Breast epithelium (tissue), 4 donors: ENCODE measurements around the gene SDS. TPM values are rescaled to one million over a fixed set of nuclear protein-coding genes. Genes with fewer than 3 reads are reported as not detected.

Source experiments
- DNase-seq, 2 donors: peaks; one replicate each; pipeline ENCODE4 v3.0.0-alpha.2; 2019; ENCODE audit warnings: low spot score in 2 of 2
- H3K27ac ChIP-seq, 2 donors: fragments of 200-600 bp; sonication (generic) in 1 of 2; one replicate each; pipeline ENCODE4 v1.5.1; 2016 to 2019; ENCODE audit warnings: mild to moderate bottlenecking in 1 of 2
- H3K27me3 ChIP-seq, 2 donors: fragments of 200-600 bp; sonication (generic) in 1 of 2; one replicate each; pipeline versions ENCODE4 v1.5.1 to v1.6.0; 2017 to 2019; ENCODE audit warnings: control low read depth in 1 of 2, mild to moderate bottlenecking in 1 of 2
- H3K36me3 ChIP-seq: fragments of 200-600 bp; one replicate; pipeline ENCODE4 v1.5.1; 2019
- H3K4me1 ChIP-seq, 2 donors: fragments of 200-600 bp; sonication (generic); one replicate each; pipeline ENCODE4 v1.5.1; 2016 to 2019; ENCODE audit warnings: control low read depth in 1 of 2
- H3K4me3 ChIP-seq, 3 donors: fragments of 200-600 bp; sonication (generic); 1 replicate in 2 of 3; 2 replicates in 1 of 3; pipeline ENCODE4 v1.5.1; 2016 to 2019; ENCODE audit warnings: mild to moderate bottlenecking in 3 of 3, moderate library complexity in 2 of 3
- H3K9me3 ChIP-seq, 2 donors: fragments of 200-600 bp; sonication (generic) in 1 of 2; one replicate each; pipeline ENCODE4 v1.5.1; 2016 to 2019; ENCODE audit warnings: control low read depth in 1 of 2
- POLR2A ChIP-seq: fragments of 450-650 bp; IDR thresholded peaks from one replicate; pipeline ENCODE4 v1.6.1; 2016; ENCODE audit warnings: antibody characterized with exemption, mild to moderate bottlenecking, moderate library complexity
- POLR2AphosphoS5 ChIP-seq, 3 donors: sonication (generic); formaldehyde crosslinking; IDR thresholded peaks; one replicate each; pipeline ENCODE4 v1.6.1; 2017; ENCODE audit warnings: antibody characterized with exemption in 3 of 3
- intact Hi-C: fragments of 100-400 bp; cut with DNase I; formaldehyde crosslinking; loops from one replicate; pipeline ENCODE4 v1.15.1; 2023; ENCODE audit warnings: low total_unique reads
- total RNA-seq, 3 donors: library from RNA; depleted of rRNA; stranded (reverse); fragments of >200 nt; gene quantifications; one replicate each; pipeline ENCODE4 v1.1.0, GENCODE V29; 2016
- TF ChIP-seq, protein P1 (sequence below), 3 donors: fragments of 450-650 bp; IDR thresholded peaks; one replicate each; pipeline ENCODE4 v1.5.1; 2016 to 2017; ENCODE audit warnings: antibody characterized with exemption in 3 of 3, mild to moderate bottlenecking in 3 of 3, moderate library complexity in 3 of 3

SDS gene
- total RNA-seq, 3 donors from 2014 or later: 0.66 to 12.0 (median 0.80) TPM

- Histone ChIP-seq H3K27ac (no peak overlapping the region), H3K4me3 (no peak overlapping the region), H3K9me3 (peaks cover 0 to 6% of the 10 kb centered on the region in 2 donors), H3K27me3 (peaks cover 0 to 19% of the 10 kb centered on the region in 2 donors), H3K4me1 (no peaks in the 10 kb centered on the region), H3K36me3 (no peaks in the 10 kb centered on the region)
- intact Hi-C loops: no loop called here
- TF ChIP-seq POLR2A (no peak), POLR2AphosphoS5 (IDR thresholded peaks at IDR 0.05) (no peak)
- TF ChIP-seq, protein P1, sequence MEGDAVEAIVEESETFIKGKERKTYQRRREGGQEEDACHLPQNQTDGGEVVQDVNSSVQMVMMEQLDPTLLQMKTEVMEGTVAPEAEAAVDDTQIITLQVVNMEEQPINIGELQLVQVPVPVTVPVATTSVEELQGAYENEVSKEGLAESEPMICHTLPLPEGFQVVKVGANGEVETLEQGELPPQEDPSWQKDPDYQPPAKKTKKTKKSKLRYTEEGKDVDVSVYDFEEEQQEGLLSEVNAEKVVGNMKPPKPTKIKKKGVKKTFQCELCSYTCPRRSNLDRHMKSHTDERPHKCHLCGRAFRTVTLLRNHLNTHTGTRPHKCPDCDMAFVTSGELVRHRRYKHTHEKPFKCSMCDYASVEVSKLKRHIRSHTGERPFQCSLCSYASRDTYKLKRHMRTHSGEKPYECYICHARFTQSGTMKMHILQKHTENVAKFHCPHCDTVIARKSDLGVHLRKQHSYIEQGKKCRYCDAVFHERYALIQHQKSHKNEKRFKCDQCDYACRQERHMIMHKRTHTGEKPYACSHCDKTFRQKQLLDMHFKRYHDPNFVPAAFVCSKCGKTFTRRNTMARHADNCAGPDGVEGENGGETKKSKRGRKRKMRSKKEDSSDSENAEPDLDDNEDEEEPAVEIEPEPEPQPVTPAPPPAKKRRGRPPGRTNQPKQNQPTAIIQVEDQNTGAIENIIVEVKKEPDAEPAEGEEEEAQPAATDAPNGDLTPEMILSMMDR (IDR thresholded peaks at IDR 0.05): no peak
- DNase-seq: no peak
Measured at GRCh38 chr12:113449299-113449698, 45.6 kb upstream of the SDS start.

DNA sequence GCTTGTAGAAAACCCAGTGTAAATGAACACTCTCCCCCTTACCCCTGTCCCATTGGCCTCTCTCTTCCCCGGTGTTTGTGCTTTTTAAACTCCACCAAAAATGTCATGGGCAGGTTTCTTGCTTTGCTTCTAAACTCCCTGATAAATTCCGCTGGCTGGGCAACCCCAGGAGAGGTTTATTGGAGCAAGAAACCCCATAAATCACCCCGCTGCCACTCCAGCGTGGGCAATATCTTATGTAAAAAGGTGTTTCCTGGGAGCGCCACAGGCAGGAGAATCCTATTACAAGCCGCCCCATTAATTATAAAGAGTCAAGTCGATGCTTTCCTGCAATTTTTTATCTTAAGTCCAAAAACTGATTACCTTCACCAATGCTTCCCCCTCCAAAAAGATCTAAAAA, 45.2 kb upstream of the SDS start:
- no peak for DNase-seq
- intact Hi-C loops: no loop called here

GRCh38 chr12:113445544-113446171, 42.0 kb upstream of the SDS start:
- peaks cover 0 to 17% of the 10 kb centered on the region in 2 donors for H3K27me3 ChIP-seq
- intact Hi-C loops: no loop called here
- TF ChIP-seq POLR2AphosphoS5 (IDR thresholded peaks at IDR 0.05): no peak
- TF ChIP-seq, protein P1 (IDR thresholded peaks at IDR 0.05): no peak
- no peak for TF ChIP-seq POLR2A

More for the DNA sequence above, 45.2 kb upstream of the SDS start:
- TF ChIP-seq POLR2AphosphoS5 (IDR thresholded peaks at IDR 0.05) (no peak), POLR2A (no peak)
- TF ChIP-seq, protein P1 (IDR thresholded peaks at IDR 0.05): no peak
- H3K36me3 ChIP-seq: no peaks in the 10 kb centered on the region
- peaks cover 0 to 17% of the 10 kb centered on the region in 2 donors for H3K27me3 ChIP-seq
- H3K4me1 ChIP-seq: no peaks in the 10 kb centered on the region
- H3K9me3 ChIP-seq: peaks cover 0 to 6% of the 10 kb centered on the region in 2 donors
- H3K27ac ChIP-seq: no peak overlapping the region
- H3K4me3 ChIP-seq: no peak overlapping the region

DNA sequence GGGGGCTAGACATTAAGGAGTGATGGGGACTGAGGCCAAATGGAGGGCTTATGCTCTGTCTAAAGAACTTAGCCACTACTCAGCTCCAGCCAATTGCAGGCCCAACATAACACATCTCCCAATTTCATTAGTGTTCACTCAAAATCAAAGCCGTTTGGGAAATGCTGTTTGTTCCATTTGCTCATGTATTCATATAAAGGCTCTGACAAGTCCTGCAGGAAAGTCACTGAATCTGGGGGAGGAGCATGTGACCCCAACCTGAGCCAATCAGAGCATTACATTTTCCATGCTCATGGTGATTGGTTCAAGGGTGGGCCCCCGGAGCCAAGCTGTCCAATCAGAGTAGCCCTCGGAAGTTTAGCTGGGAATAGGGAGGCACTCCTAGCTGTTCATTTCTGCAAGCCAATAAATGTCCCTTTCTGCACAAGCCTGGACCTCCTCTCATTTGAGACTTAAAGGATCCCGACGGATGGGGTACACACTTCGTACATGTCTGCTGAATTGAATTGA, 39.4 kb upstream of the SDS start:
- no peak overlapping the region for H3K27ac ChIP-seq
- H3K4me1 ChIP-seq: no peaks in the 10 kb centered on the region
- TF ChIP-seq, protein P1 (IDR thresholded peaks at IDR 0.05): no peak
- no peak for TF ChIP-seq POLR2AphosphoS5 (IDR thresholded peaks at IDR 0.05)
- no peak for TF ChIP-seq POLR2A
- peaks cover 0 to 3% of the 10 kb centered on the region in 2 donors for H3K27me3 ChIP-seq
- H3K4me3 ChIP-seq: no peak overlapping the region
- intact Hi-C loops: no loop called here
- DNase-seq: no peak
- peaks cover 0 to 6% of the 10 kb centered on the region in 2 donors for H3K9me3 ChIP-seq
- no peaks in the 10 kb centered on the region for H3K36me3 ChIP-seq

More at GRCh38 chr12:113445544-113446171, 42.0 kb upstream of the SDS start:
- no peaks in the 10 kb centered on the region for H3K4me1 ChIP-seq
- no peak overlapping the region for H3K27ac ChIP-seq
- no peak for DNase-seq
- H3K4me3 ChIP-seq: no peak overlapping the region
- no peaks in the 10 kb centered on the region for H3K36me3 ChIP-seq
- H3K9me3 ChIP-seq: peaks cover 0 to 6% of the 10 kb centered on the region in 2 donors

DNA sequence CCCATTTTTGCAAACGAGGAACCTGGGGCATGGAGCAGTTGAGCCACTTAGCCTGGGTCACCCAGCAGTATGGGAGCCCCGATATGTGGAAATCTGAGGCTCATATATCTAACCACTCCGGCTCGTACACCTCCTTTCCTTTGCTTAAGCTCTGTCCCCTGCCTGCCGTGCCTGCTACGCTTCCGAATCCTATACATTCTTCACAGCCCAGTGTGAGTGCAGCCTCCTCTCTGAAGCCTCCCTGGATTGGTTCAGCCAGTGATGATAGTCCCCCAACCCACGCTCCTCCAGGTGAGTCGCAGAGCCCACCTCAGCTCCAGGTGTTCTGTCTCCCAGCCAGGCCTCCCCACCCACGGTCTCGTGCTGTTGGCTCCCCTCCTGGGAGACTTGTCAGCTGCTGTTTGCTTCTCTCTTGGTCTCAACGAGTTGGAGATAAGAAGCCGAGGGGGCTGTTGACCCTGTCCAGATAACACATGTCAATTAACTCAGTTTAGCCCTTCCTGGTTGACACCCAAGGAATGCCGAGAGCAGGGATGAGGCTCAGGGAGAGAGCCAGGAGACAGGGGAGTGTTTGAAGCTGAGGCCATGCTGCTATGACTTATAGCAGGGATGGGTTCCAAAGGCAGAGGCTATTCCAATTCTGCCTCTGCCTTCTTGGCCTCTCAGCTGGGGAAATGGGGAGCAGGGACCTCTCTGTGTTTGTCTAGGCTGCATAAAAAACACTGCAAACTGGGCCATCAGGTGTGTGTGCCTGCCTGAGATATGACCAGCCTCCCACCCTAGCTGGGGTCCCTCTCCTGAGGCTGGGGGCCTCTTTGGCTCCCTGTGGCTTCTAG, 37.5 kb upstream of the SDS start:
- Histone ChIP-seq H3K27ac (no peak overlapping the region), H3K4me3 (no peak overlapping the region), H3K27me3 (no peaks in the 10 kb centered on the region), H3K36me3 (no peaks in the 10 kb centered on the region), H3K4me1 (no peaks in the 10 kb centered on the region), H3K9me3 (peaks cover 0 to 6% of the 10 kb centered on the region in 2 donors)
- intact Hi-C loops: no loop called here
- no peak for TF ChIP-seq POLR2A
- TF ChIP-seq, protein P1 (IDR thresholded peaks at IDR 0.05): no peak
- no peak for TF ChIP-seq POLR2AphosphoS5 (IDR thresholded peaks at IDR 0.05)
- no peak for DNase-seq
